Endothelial cell of umbilical vein (primary cell): ENCODE data around the gene ADAP1. TPM values are rescaled to one million over a fixed set of nuclear protein-coding genes. Genes with fewer than 3 reads are reported as not detected.

Source experiments
- BruUV-seq: library from RNA; stranded (reverse); fragments of 400-500 nt; replicated peaks from 2 replicates; lab custom pipeline; 2021; lab: Mats Ljungman, UMichigan
- CTCF ChIA-PET: fragments of 300-600, 350-600 bp; sonication (Branson Sonifier 250); formaldehyde crosslinking; loops from one replicate; lab custom pipeline; 2021; ENCODE audit warnings: antibody characterized with exemption, inconsistent platforms; lab: Charles Lee
- POLR2A ChIA-PET: fragments of 300-600, 350-600 bp; sonication (Branson Sonifier 250); formaldehyde crosslinking; loops from one replicate; lab custom pipeline; 2021; ENCODE audit warnings: antibody characterized with exemption, inconsistent platforms; lab: Charles Lee
- DNase-seq: peaks from one replicate; pipeline ENCODE4 v3.0.0-alpha.2; 2011; ENCODE audit warnings: low read depth, low spot score
- FAIRE-seq: peaks from 2 replicates; lab custom pipeline; 2011; peaks lifted over from hg19 to GRCh38; lab: Jason Lieb, UNC
- H2AFZ ChIP-seq: 2 replicates; pipeline ENCODE4 v1.6.0; 2012; ENCODE audit warnings: low read depth, low read length, control low read depth, inconsistent platforms
- H3K27ac ChIP-seq: 2 replicates; pipeline ENCODE4 v1.5.1; 2011; ENCODE audit warnings: low read depth, mild to moderate bottlenecking, control low read depth, low read length, moderate library complexity; ENCODE audit not compliant: insufficient read depth
- H3K27me3 ChIP-seq, 2 experiments: 2 replicates each; pipeline versions ENCODE4 v1.6.0 to v1.6.1; 2011; ENCODE audit warnings: low read length in 2 of 2, mixed read lengths in 1 of 2; ENCODE audit not compliant: control insufficient read depth in 2 of 2, insufficient read depth in 2 of 2
- H3K36me3 ChIP-seq, 2 experiments: 2 replicates in 1 of 2; 3 replicates in 1 of 2; pipeline ENCODE4 v1.5.1; 2011; ENCODE audit warnings: low read length in 2 of 2, mild to moderate bottlenecking in 1 of 2, moderate library complexity in 1 of 2; ENCODE audit not compliant: control insufficient read depth in 2 of 2, insufficient read depth in 2 of 2; ENCODE audit errors: extremely low read depth in 1 of 2
- H3K4me1 ChIP-seq: 3 replicates; pipeline ENCODE4 v1.5.1; 2011; ENCODE audit warnings: mild to moderate bottlenecking, low read length; ENCODE audit not compliant: control insufficient read depth, insufficient read depth; ENCODE audit errors: extremely low read depth
- H3K4me2 ChIP-seq: 2 replicates; pipeline ENCODE4 v1.6.1; 2011; ENCODE audit warnings: low read length, control low read depth, mixed read lengths; ENCODE audit not compliant: insufficient read depth
- H3K4me3 ChIP-seq, 3 experiments: fragments of 200-600 bp in 1 of 3; sonication (generic), shearing (Covaris generic) in 1 of 3; replicated peaks in 1 of 3; 2 replicates each; pipeline ENCODE4 v1.5.1; 2011 to 2016; ENCODE audit warnings: control low read depth in 3 of 3, low read length in 3 of 3, mild to moderate bottlenecking in 2 of 3, inconsistent platforms in 1 of 3, low read depth in 1 of 3, moderate library complexity in 1 of 3; ENCODE audit not compliant: insufficient read depth in 1 of 3
- H3K79me2 ChIP-seq: 2 replicates; pipeline ENCODE4 v1.6.0; 2012; ENCODE audit warnings: low read length, inconsistent platforms; ENCODE audit not compliant: control insufficient read depth, insufficient read depth
- H3K9ac ChIP-seq: replicated peaks from 2 replicates; pipeline ENCODE3; 2011; ENCODE audit warnings: low read length, control low read depth; ENCODE audit not compliant: insufficient read depth; ENCODE audit errors: extremely low read depth
- H3K9me1 ChIP-seq: replicated peaks from 3 replicates; pipeline ENCODE4 v1.6.0; 2011; ENCODE audit warnings: mild to moderate bottlenecking, low read length; ENCODE audit not compliant: control insufficient read depth, insufficient read depth; ENCODE audit errors: extremely low read depth
- H3K9me3 ChIP-seq: replicated peaks from 2 replicates; pipeline ENCODE4 v1.5.1; 2012; ENCODE audit warnings: low read length, inconsistent platforms; ENCODE audit not compliant: control insufficient read depth, insufficient read depth
- H4K20me1 ChIP-seq: replicated peaks from 2 replicates; pipeline ENCODE3; 2011; ENCODE audit warnings: mild to moderate bottlenecking, low read length; ENCODE audit not compliant: control insufficient read depth, insufficient read depth; ENCODE audit errors: extremely low read depth
- CTCF ChIP-seq, 2 donors: IDR thresholded peaks; 1 replicate in 1 of 2; 2 replicates in 1 of 2; pipeline ENCODE4 v1.5.1; 2011; ENCODE audit warnings: low read length in 2 of 2, mild to moderate bottlenecking in 2 of 2, moderate library complexity in 2 of 2, control low read depth in 1 of 2, inconsistent platforms in 1 of 2, low read depth in 1 of 2; ENCODE audit not compliant: insufficient read depth in 1 of 2; ENCODE audit errors: extremely low read depth in 1 of 2
- EZH2 ChIP-seq: IDR thresholded peaks from 2 replicates; pipeline ENCODE4 v1.6.1; 2012; ENCODE audit warnings: borderline replicate concordance, low read depth, mild to moderate bottlenecking, moderate library complexity, low read length, inconsistent platforms; ENCODE audit not compliant: severe bottlenecking
- FOS ChIP-seq: IDR thresholded peaks from 2 replicates; pipeline ENCODE4 v1.6.1; 2011; ENCODE audit warnings: mild to moderate bottlenecking, low read length, moderate library complexity, borderline replicate concordance; ENCODE audit not compliant: insufficient read depth
- GATA2 ChIP-seq: IDR thresholded peaks from 2 replicates; pipeline ENCODE4 v1.7.0; 2011; ENCODE audit warnings: low read depth, mild to moderate bottlenecking, moderate library complexity, mixed read lengths, low read length; ENCODE audit not compliant: insufficient read length, insufficient read depth
- JUN ChIP-seq: IDR thresholded peaks from 2 replicates; pipeline ENCODE4 v1.6.1; 2011; ENCODE audit warnings: borderline replicate concordance, low read depth; ENCODE audit not compliant: insufficient read length, insufficient read depth
- MAX ChIP-seq: IDR thresholded peaks from 2 replicates; pipeline ENCODE4 v1.6.1; 2011; ENCODE audit not compliant: insufficient read depth, insufficient read length
- MYC ChIP-seq: IDR thresholded peaks from one replicate; pipeline ENCODE4 v1.6.1; 2011; ENCODE audit warnings: mild to moderate bottlenecking, low read depth, low read length
- POLR2A ChIP-seq: IDR thresholded peaks from 2 replicates; pipeline ENCODE4 v1.6.1; 2012; ENCODE audit warnings: low read depth, mild to moderate bottlenecking, control low read depth, low read length
- POLR2AphosphoS5 ChIP-seq: IDR thresholded peaks from 2 replicates; pipeline ENCODE4 v1.6.1; 2012; ENCODE audit warnings: low read depth, mild to moderate bottlenecking, control low read depth, low read length, moderate library complexity; ENCODE audit not compliant: insufficient read depth
- dilution Hi-C: fragments of 300-500 bp; cut with MboI; formaldehyde crosslinking; loops from one replicate; pipeline ENCODE4 v1.15.0; 2019; ENCODE audit warnings: low sequenced_read_pairs; ENCODE audit not compliant: extremely low pct_ligation_motif_present
- intact Hi-C: fragments of 100-400 bp; cut with micrococcal nuclease; formaldehyde crosslinking; loops from one replicate; pipeline ENCODE4 v1.10.0; 2022
- polyA plus RNA-seq, 4 experiments: library from polyadenylated mRNA; depleted of rRNA in 3 of 4; stranded (reverse) in 3 of 4; unstranded in 1 of 4; fragments of >200 nt; gene quantifications; 2 replicates each; pipeline versions ENCODE4 v1.2.1 to v1.2.3, GENCODE V29; 2011 to 2012; ENCODE audit warnings: missing spikeins in 1 of 4
- total RNA-seq: library from RNA; stranded (reverse); gene quantifications from 2 replicates; pipeline ENCODE4 v1.2.3, GENCODE V29; 2021

The ADAP1 gene
- total and polyA plus RNA-seq, 2 donors (not counting 3 experiments of a cell fraction or from before 2014, with no cell fraction given): 0.49 to 0.58 TPM

- no peaks in the 10 kb centered on the region for H4K20me1 ChIP-seq
- DNase-seq (no peak), FAIRE-seq (no peak)
- H2AFZ ChIP-seq: no peak overlapping the region
- peaks cover 12 to 60% of the 10 kb centered on the region in 2 experiments for H3K36me3 ChIP-seq
- H3K9ac ChIP-seq: no peak overlapping the region
- no peaks in the 10 kb centered on the region for H3K9me3 ChIP-seq
- CTCF ChIA-PET: no interaction called here
- dilution Hi-C loops: no loop called here
- H3K9me1 ChIP-seq: no peaks in the 10 kb centered on the region
- H3K4me3 ChIP-seq: no peak overlapping the region
- no peaks in the 10 kb centered on the region for H3K27me3 ChIP-seq
- no peak overlapping the region for H3K27ac ChIP-seq
- H3K79me2 ChIP-seq: peaks cover 23% of the 10 kb centered on the region
- TF ChIP-seq GATA2 (no peak), POLR2AphosphoS5 (no peak), POLR2A (no peak), MAX (no peak), EZH2 (no peak), CTCF (IDR thresholded peaks at IDR 0.05; ENCODE audit: extremely low read depth in 1 of 2, insufficient read depth in 1 of 2, low read depth in 1 of 2, low read length in 2 of 2) (no peak), FOS (no peak), MYC (no peak), JUN (no peak)
- BruUV-seq: no TSS peak
- intact Hi-C loops: no loop called here
- H3K4me2 ChIP-seq: no peak overlapping the region
- H3K4me1 ChIP-seq: no peaks in the 10 kb centered on the region
- POLR2A ChIA-PET: no interaction called here
Observed at GRCh38 chr7:889025-889390, 65.5 kb downstream of the ADAP1 start.
